VCaP (cell line): ENCODE measurements around the gene SYNPO2.

Experiments used
- H3K27ac ChIP-seq: fragments of 450-650 bp; 2 replicates; pipeline ENCODE4 v1.5.1; 2017
- TF ChIP-seq, protein P1 (sequence below): fragments of 450-650 bp; conservative IDR thresholded peaks from 2 replicates; pipeline ENCODE4 v1.5.1; 2017; ENCODE audit warnings: mild to moderate bottlenecking, moderate library complexity

Gene SYNPO2

DNA sequence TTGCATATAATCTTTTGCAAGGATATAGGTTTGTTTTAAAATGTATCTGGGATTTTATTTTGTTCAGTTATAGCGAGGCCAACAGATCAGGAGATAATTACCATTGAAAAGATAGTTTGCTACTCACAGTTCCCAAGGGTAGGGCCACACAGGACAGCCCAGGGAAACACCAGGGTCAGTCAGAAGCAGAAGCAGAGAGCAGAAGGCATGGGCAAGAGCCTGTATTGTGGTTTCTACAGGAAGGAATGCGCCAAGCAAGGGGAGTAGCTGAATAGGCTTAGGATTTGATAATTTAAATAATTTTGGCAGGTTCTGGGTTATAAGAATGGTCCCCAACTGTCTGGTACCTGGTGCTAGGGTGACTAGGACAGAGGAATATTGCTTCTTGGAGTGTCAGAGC is 61.6 kb downstream of the SYNPO2 start:
- TF ChIP-seq, protein P1, sequence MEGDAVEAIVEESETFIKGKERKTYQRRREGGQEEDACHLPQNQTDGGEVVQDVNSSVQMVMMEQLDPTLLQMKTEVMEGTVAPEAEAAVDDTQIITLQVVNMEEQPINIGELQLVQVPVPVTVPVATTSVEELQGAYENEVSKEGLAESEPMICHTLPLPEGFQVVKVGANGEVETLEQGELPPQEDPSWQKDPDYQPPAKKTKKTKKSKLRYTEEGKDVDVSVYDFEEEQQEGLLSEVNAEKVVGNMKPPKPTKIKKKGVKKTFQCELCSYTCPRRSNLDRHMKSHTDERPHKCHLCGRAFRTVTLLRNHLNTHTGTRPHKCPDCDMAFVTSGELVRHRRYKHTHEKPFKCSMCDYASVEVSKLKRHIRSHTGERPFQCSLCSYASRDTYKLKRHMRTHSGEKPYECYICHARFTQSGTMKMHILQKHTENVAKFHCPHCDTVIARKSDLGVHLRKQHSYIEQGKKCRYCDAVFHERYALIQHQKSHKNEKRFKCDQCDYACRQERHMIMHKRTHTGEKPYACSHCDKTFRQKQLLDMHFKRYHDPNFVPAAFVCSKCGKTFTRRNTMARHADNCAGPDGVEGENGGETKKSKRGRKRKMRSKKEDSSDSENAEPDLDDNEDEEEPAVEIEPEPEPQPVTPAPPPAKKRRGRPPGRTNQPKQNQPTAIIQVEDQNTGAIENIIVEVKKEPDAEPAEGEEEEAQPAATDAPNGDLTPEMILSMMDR: no peak

DNA sequence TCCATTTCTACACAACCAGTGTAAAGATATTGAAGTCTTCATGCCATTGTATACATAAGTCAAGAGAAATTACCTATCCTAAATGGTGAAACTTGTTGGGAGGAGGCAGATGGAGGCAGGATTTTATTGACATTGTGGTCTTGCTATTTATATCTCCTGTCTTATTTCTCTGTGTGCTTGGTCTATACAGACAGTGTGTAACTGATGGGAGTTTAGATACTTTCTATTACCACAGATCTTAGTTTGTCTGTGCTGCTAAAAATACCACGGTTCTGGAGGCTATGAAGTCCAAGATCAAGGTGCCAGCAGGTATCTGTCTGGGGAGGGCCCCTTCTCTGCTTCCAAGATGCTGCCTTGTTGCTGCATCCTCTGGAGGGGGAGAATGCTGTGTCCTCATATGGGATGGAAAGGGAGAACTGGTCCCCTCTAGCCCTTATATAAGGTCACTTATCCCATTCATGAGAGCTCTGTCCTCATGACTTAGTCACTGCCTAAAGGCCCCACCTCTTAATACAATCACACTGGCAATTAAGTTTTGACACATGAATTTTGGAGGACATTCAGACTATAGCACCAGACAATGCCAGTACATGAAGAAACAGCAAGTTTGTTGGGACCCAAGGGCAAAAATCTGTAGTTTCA is 62.4 kb downstream of the SYNPO2 start:
- H3K27ac ChIP-seq: no peak overlapping the region
- TF ChIP-seq, protein P1: no peak

More for the DNA sequence above, 61.6 kb downstream of the SYNPO2 start:
- H3K27ac ChIP-seq: no peak overlapping the region

DNA sequence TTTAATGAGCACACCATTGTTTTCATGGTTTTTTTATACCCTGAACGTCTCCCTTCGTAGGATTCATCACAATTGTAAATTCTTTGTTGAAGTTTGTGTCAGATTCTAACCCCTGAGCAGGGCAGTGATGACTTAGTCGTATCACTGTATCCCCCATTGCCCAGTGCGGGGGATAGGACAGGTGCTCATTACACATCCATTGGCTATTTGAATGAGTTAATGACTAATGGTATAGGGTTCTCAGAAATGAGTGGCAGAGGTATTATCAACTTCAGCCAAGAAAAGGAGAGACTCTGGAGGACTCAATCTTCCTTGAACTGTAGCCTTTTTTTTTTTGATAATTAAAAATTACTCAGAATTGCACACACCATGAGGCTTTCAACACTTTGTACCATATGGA is 64.6 kb downstream of the SYNPO2 start:
- no peak overlapping the region for H3K27ac ChIP-seq
- TF ChIP-seq, protein P1: no peak

DNA sequence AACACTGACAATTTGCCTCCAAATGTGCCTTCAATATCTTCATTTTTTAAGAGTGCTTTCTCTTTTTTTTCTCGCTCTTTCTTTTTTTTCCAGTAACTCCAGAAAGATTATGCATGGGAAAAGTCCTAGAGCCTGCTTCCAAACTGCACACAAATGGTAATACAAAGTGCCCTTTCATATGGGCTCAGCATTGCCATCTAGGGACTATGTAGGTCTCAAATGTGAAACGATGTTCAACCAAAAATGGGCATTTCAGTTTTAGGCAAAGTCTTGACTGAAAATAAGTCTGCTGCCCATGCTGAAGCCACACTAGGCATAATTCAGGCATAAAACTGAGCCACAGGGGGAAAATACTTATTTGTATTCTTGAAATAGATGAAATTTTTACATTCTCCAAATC is 65.6 kb downstream of the SYNPO2 start:
- TF ChIP-seq, protein P1: peak; percentile 70
- no peak overlapping the region for H3K27ac ChIP-seq

DNA sequence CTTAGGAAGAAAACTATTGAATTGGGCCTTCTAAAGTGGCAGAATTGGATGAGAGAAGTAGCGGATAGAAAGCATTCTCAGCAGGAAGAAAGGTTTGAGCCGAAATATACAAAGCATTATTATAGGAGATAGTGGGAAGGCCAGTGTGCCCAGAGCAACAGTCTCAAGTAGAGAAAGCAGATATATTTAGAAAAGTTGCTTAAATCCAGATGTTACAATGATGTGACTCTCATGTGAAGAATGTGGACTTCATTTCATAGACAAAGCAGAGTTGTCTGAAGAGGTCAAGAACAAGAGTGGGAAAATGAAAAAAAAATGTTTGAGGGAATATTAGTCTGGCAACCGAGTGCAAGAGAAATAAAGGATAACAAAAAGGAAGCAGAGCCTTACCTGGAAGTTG is 66.9 kb downstream of the SYNPO2 start:
- TF ChIP-seq, protein P1: no peak
- no peak overlapping the region for H3K27ac ChIP-seq

DNA sequence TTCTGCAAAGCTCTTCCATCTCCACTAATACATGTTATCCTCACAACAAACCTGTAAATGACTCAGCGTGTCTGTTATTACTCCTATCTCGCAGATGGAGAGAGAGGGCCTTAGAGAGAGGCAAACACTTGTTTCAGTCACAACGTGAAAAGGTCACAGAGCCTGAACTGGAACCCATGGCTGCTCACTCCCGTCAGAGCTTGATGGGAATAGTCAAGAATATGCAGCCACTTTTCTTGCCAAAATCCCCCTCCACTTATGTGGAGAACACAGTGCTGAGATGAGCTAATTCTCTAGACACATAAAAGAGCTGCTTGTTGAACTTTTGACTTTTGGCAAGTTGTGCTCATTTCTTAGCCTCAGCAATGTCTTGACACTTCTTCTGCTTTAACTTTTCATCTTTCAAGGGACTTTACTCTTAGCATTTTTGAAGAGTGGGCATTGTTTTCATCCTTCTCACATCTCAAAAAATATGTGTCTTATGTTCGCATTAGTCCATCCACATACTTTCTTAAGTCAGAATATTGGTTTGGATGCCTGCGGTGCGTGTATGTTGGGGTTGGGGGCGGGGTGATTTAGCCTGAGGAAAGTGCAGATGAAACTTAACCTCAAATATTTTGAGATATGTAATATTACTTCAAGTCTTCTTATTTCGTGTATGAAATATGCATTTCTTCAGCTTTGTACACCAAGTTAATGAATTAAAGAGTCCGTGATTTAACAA is 69.2 kb downstream of the SYNPO2 start:
- no peak overlapping the region for H3K27ac ChIP-seq

DNA sequence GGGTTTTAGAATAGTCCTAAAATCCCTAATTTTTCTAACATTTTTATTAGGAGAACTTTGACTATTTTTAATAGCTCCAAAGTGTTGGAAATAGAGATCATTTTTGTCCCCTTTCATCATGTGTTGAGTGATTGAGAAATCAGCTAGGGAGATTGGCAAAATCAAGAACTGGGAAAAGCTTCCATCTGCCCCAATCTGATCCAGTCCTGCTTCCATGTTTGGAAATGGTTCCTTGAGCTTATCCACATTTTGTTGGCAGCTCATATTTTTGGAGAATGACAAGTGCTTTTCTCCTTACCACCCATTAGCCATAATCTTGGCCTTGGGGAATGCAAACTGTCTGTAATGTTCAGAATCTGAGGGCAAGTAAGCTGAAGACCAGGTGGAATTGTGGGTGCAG is 73.9 kb downstream of the SYNPO2 start:
- no peak overlapping the region for H3K27ac ChIP-seq
- TF ChIP-seq, protein P1: no peak

More for the DNA sequence above, 69.2 kb downstream of the SYNPO2 start:
- TF ChIP-seq, protein P1: no peak
